ENCODE data around the gene CDC42BPB. TPM values are rescaled to one million over a fixed set of nuclear protein-coding genes. Genes with fewer than 3 reads are reported as not detected.

The CDC42BPB gene
- total RNA-seq, 1 donor from 2014 or later = 48.2 TPM

- Histone ChIP-seq H2AFZ (replicated peaks) (no peak overlapping the region), H3F3A (ENCODE audit: low read depth) (peaks cover 23% of the 10 kb centered on the region), H3K9ac (no peak overlapping the region), H3K36me3 (no peaks in the 10 kb centered on the region), H3K27me3 (peaks cover 97% of the 10 kb centered on the region), H3K4me1 (peaks cover 38% of the 10 kb centered on the region), H4K20me1 (ENCODE audit: low read depth) (peaks cover 16% of the 10 kb centered on the region), H3K4me2 (no peak overlapping the region), H3K27ac (no peak overlapping the region), H3K79me2 (ENCODE audit: low read depth) (no peaks in the 10 kb centered on the region), H3K9me3 (ENCODE audit: low read depth) (no peaks in the 10 kb centered on the region), H3K4me3 (no peak overlapping the region)
- Mint-ChIP-seq H3K4me3 (no peak overlapping the region), H3K36me3 (no peaks in the 10 kb centered on the region), H3K27ac (no peak overlapping the region), H3K27me3 (ENCODE audit: insufficient read depth, low read depth) (peaks cover 19% of the 10 kb centered on the region), H3K9me3 (no peaks in the 10 kb centered on the region), H3K4me1 (peaks cover 9% of the 10 kb centered on the region)
- TF ChIP-seq CTCF (IDR thresholded peaks at IDR 0.05) = peak; percentile 24
- no peak for TF ChIP-seq EZH2phosphoT487 (IDR thresholded peaks at IDR 0.05)
- DNase-seq (ENCODE audit: low spot score) = no peak
Measured at GRCh38 chr14:102924632-102925588, 132.4 kb downstream of the CDC42BPB start.

- H2AFZ ChIP-seq (replicated peaks) = peak overlapping the region; percentile 22
- no peak overlapping the region for H3K27ac ChIP-seq
- Mint-ChIP-seq H3K9me3 (no peaks in the 10 kb centered on the region), H3K4me1 (peaks cover 9% of the 10 kb centered on the region), H3K27me3 (ENCODE audit: insufficient read depth, low read depth) (peaks cover 19% of the 10 kb centered on the region), H3K36me3 (no peaks in the 10 kb centered on the region), H3K4me3 (no peak overlapping the region), H3K27ac (no peak overlapping the region)
- H3K4me3 ChIP-seq = peak overlapping the region; percentile 40
- peaks cover 7% of the 10 kb centered on the region for H4K20me1 ChIP-seq (ENCODE audit: low read depth)
- no peaks in the 10 kb centered on the region for H3K36me3 ChIP-seq
- H3K27me3 ChIP-seq = peaks cover 88% of the 10 kb centered on the region
- H3K4me1 ChIP-seq = peaks cover 30% of the 10 kb centered on the region
- H3K79me2 ChIP-seq (ENCODE audit: low read depth) = no peaks in the 10 kb centered on the region
- no peaks in the 10 kb centered on the region for H3K9me3 ChIP-seq (ENCODE audit: low read depth)
- H3K9ac ChIP-seq = no peak overlapping the region
- peaks cover 19% of the 10 kb centered on the region for H3F3A ChIP-seq (ENCODE audit: low read depth)
- peak; percentile 1 for TF ChIP-seq EZH2 (IDR thresholded peaks at IDR 0.05)
- TF ChIP-seq EZH2phosphoT487 (IDR thresholded peaks at IDR 0.05) = no peak
- peak overlapping the region; percentile 76 for H3K4me2 ChIP-seq
- DNase-seq (ENCODE audit: low spot score) = no peak
Measured at GRCh38 chr14:102923925-102924486, 133.3 kb downstream of the CDC42BPB start.

- Histone ChIP-seq H3K79me2 (ENCODE audit: low read depth) (no peaks in the 10 kb centered on the region), H3K27ac (no peak overlapping the region), H3K4me1 (peaks cover 26% of the 10 kb centered on the region), H3K9me3 (ENCODE audit: low read depth) (no peaks in the 10 kb centered on the region), H3K27me3 (peaks cover 82% of the 10 kb centered on the region), H3F3A (ENCODE audit: low read depth) (peaks cover 19% of the 10 kb centered on the region), H3K9ac (no peak overlapping the region), H4K20me1 (ENCODE audit: low read depth) (peaks cover 6% of the 10 kb centered on the region), H3K36me3 (no peaks in the 10 kb centered on the region), H3K4me2 (peak overlapping the region; percentile 76), H2AFZ (replicated peaks) (peak overlapping the region; percentile 22), H3K4me3 (peak overlapping the region; percentile 40)
- H3K9me3 Mint-ChIP-seq = no peaks in the 10 kb centered on the region
- DNase-seq (ENCODE audit: low spot score) = peak; percentile 45
- peaks cover 15% of the 10 kb centered on the region for H3K27me3 Mint-ChIP-seq (ENCODE audit: insufficient read depth, low read depth)
- peaks cover 9% of the 10 kb centered on the region for H3K4me1 Mint-ChIP-seq
- TF ChIP-seq EZH2phosphoT487 (IDR thresholded peaks at IDR 0.05) (peak; percentile 89), EZH2 (IDR thresholded peaks at IDR 0.05) (peak; percentile 97), CTCF (IDR thresholded peaks at IDR 0.05) (no peak)
- no peak overlapping the region for H3K27ac Mint-ChIP-seq
- H3K4me3 Mint-ChIP-seq = no peak overlapping the region
- no peaks in the 10 kb centered on the region for H3K36me3 Mint-ChIP-seq
Measured at GRCh38 chr14:102923201-102923924, 134.0 kb downstream of the CDC42BPB start.

Measured in neural progenitor cell (in vitro differentiated cells).